Bronchial epithelial cell (primary cell): ENCODE results near the gene SPRY4. TPM values are rescaled to one million over a fixed set of nuclear protein-coding genes. Genes with fewer than 3 reads are reported as not detected.

Source experiments
- DNase-seq: peaks from one replicate; pipeline ENCODE4 v3.0.0-alpha.2; 2010; ENCODE audit warnings: low read depth
- FAIRE-seq: peaks from 2 replicates; lab custom pipeline; 2011; peaks lifted over from hg19 to GRCh38; lab: Jason Lieb, UNC
- H3K27me3 ChIP-seq: 2 replicates; pipeline ENCODE4 v1.5.1; 2011; ENCODE audit warnings: low read length; ENCODE audit not compliant: control insufficient read depth, insufficient read depth
- H3K36me3 ChIP-seq: 2 replicates; pipeline ENCODE4 v1.5.1; 2011; ENCODE audit warnings: low read length; ENCODE audit not compliant: control insufficient read depth, insufficient read depth
- H3K4me3 ChIP-seq: 2 replicates; pipeline ENCODE4 v1.5.1; 2011; ENCODE audit warnings: mild to moderate bottlenecking, low read depth, low read length, control low read depth
- CTCF ChIP-seq: IDR thresholded peaks from 2 replicates; pipeline ENCODE4 v1.5.1; 2011; ENCODE audit warnings: mild to moderate bottlenecking, moderate library complexity, low read length, control low read depth, inconsistent platforms; ENCODE audit not compliant: insufficient read depth, severe bottlenecking
- total RNA-seq: library from RNA; depleted of rRNA; stranded (reverse); fragments of >200 nt; gene quantifications from 2 replicates; pipeline ENCODE4 v1.2.1, GENCODE V29; 2014

The SPRY4 gene
- total RNA-seq, 1 donor from 2014 or later = 1.3 TPM

- no peaks in the 10 kb centered on the region for H3K27me3 ChIP-seq
- DNase-seq (no peak), FAIRE-seq (no peak)
- H3K4me3 ChIP-seq = no peak overlapping the region
- no peaks in the 10 kb centered on the region for H3K36me3 ChIP-seq
- TF ChIP-seq CTCF = no peak
Measured at GRCh38 chr5:142319560-142320429, 5.0 kb downstream of the SPRY4 start.

GRCh38 chr5:142319105-142319504 is 5.7 kb downstream of the SPRY4 start:
- Histone ChIP-seq H3K27me3 (no peaks in the 10 kb centered on the region), H3K36me3 (peaks cover 2% of the 10 kb centered on the region), H3K4me3 (no peak overlapping the region)
- TF ChIP-seq CTCF = no peak
- DNase-seq (no peak), FAIRE-seq (no peak)

GRCh38 chr5:142317753-142318152 is 7.1 kb downstream of the SPRY4 start:
- no peak overlapping the region for H3K4me3 ChIP-seq
- H3K36me3 ChIP-seq = peaks cover 2% of the 10 kb centered on the region
- TF ChIP-seq CTCF = no peak
- no peaks in the 10 kb centered on the region for H3K27me3 ChIP-seq
- no peak for FAIRE-seq
- DNase-seq = no peak

GRCh38 chr5:142317173-142317572 is 7.6 kb downstream of the SPRY4 start:
- no peak for TF ChIP-seq CTCF
- Histone ChIP-seq H3K4me3 (no peak overlapping the region), H3K27me3 (no peaks in the 10 kb centered on the region), H3K36me3 (peaks cover 2% of the 10 kb centered on the region)
- DNase-seq = no peak
- FAIRE-seq = no peak

- no peaks in the 10 kb centered on the region for H3K27me3 ChIP-seq
- FAIRE-seq (no peak), DNase-seq (no peak)
- TF ChIP-seq CTCF = no peak
- H3K36me3 ChIP-seq = peaks cover 2% of the 10 kb centered on the region
- H3K4me3 ChIP-seq = no peak overlapping the region
Measured at GRCh38 chr5:142316681-142317080, 8.1 kb downstream of the SPRY4 start.
